ENCODE results near the gene RPL22.

RPL22 gene

GRCh38 chr1:6172549-6172948, 26.8 kb downstream of the RPL22 start:
- no peak for DNase-seq (ENCODE audit: low spot score)

- no peak for DNase-seq (ENCODE audit: low spot score)
Measured at GRCh38 chr1:6171548-6172124, 27.8 kb downstream of the RPL22 start.

GRCh38 chr1:6170742-6171201, 28.6 kb downstream of the RPL22 start:
- DNase-seq (ENCODE audit: low spot score) = no peak

GRCh38 chr1:6170116-6170741, 29.2 kb downstream of the RPL22 start:
- DNase-seq (ENCODE audit: low spot score) = no peak

- no peak for DNase-seq (ENCODE audit: low spot score)
Measured at GRCh38 chr1:6168947-6169586, 30.3 kb downstream of the RPL22 start.

GRCh38 chr1:6167391-6168303, 31.7 kb downstream of the RPL22 start:
- DNase-seq (ENCODE audit: low spot score) = no peak

- no peak for DNase-seq (ENCODE audit: low spot score)
Measured at GRCh38 chr1:6166655-6167390, 32.6 kb downstream of the RPL22 start.

GRCh38 chr1:6166221-6166620, 33.2 kb downstream of the RPL22 start:
- DNase-seq (ENCODE audit: low spot score) = no peak

GRCh38 chr1:6165441-6165985, 33.9 kb downstream of the RPL22 start:
- DNase-seq (ENCODE audit: low spot score) = no peak

- DNase-seq (ENCODE audit: low spot score) = no peak
Measured at GRCh38 chr1:6165027-6165426, 34.4 kb downstream of the RPL22 start.

- no peak for DNase-seq (ENCODE audit: low spot score)
Measured at GRCh38 chr1:6163973-6164617, 35.3 kb downstream of the RPL22 start.

GRCh38 chr1:6163191-6163972, 36.0 kb downstream of the RPL22 start:
- no peak for DNase-seq (ENCODE audit: low spot score)

GRCh38 chr1:6162773-6163172, 36.6 kb downstream of the RPL22 start:
- DNase-seq (ENCODE audit: low spot score) = no peak

GRCh38 chr1:6162341-6162740, 37.1 kb downstream of the RPL22 start:
- DNase-seq (ENCODE audit: low spot score) = no peak

- no peak for DNase-seq (ENCODE audit: low spot score)
Measured at GRCh38 chr1:6158181-6158580, 41.2 kb downstream of the RPL22 start.

- peak; percentile 73 for DNase-seq (ENCODE audit: low spot score)
Measured at GRCh38 chr1:6157528-6158174, 41.7 kb downstream of the RPL22 start.

GRCh38 chr1:6157132-6157527, 42.3 kb downstream of the RPL22 start:
- no peak for DNase-seq (ENCODE audit: low spot score)

- no peak for DNase-seq (ENCODE audit: low spot score)
Measured at GRCh38 chr1:6154525-6155319, 44.7 kb downstream of the RPL22 start.

- no peak for DNase-seq (ENCODE audit: low spot score)
Measured at GRCh38 chr1:6152882-6153281, 46.5 kb downstream of the RPL22 start.

All from COLO829 (cell line).